Suppressor macrophage (primary cell): Measurements from ENCODE around the gene TMC3.

ENCODE experiments used
- DNase-seq, 4 experiments: peaks; one replicate each; pipeline ENCODE4 v3.0.0-alpha.2; 2020 to 2022

The TMC3 gene

DNA sequence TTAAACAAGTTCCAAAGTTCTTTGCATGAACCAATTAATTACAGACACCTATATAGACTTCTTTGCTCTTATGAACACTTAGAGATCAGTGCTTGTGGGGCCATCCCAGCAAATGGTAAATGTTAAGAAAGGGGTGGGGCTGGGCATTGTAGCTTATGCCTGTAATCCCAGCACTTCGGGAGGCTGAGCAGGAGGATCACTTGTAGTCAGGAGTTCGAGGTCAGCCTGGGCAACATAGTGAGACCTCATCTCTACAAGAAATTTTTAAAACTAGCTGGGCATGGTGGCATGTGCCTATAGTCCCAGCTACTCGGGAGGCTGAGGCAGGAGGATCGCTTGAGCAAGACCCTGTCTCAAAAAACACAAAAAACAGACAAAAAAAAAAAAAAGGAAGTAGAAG lies 30.6 kb downstream of the TMC3 start:
- no peak for DNase-seq

DNA sequence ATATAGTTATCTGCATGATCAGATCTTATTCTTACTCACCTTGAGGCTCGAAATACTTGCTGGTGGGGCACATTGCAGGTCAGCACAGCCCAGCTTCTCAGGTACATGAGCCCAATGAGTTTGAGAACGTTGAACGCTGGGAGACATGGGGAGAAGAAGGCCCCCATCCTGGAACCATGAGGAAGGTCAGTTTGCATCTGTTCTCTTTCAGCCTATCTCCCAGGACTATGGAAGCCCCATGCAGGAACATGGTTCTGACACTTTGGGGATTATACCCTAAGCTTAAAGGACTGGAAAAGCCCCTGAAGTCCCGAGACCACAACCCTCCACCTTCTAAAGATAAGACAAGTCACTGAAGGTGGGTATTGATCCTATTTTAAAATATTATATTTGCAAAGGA lies 32.7 kb downstream of the TMC3 start:
- DNase-seq, result no peak

DNA sequence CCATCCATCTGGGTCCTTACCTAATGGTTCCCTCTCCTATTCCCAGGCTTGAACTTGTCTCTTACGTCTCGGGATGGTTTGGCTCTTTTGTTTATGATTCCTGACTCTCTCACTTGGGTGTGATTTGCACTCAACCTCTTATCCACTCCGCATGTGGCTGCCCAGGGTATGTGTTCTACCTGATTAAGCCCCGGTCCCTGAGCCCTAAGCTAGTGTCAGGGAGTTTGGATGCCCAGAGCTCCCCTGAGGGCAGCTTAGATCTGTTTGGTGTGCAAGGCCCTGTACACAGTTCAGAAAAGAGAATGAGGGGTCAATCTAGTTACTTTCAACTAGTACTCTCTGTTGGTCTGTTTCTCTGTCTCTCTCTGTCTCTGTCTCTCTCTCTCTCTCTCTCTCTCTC lies 34.2 kb downstream of the TMC3 start:
- no peak for DNase-seq

DNA sequence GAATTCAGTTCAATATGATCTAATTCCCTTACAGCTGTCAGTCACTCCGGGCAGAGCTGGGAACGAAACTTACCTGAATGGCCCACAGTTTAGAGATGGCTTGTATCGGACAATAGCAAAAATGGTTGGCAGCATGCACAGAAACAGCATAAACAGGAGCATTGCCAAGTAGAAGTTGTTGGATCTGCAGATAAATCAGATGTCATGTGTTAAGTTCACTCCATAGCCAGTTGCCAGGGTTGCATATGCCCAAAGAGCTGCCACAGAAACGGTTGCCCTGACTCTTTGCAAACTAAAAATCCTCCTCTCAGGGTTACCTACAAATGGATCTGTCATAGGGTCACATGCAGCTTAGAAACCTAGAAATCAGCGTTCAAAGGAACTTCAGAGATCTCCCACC lies 34.7 kb downstream of the TMC3 start:
- DNase-seq, result no peak

DNA sequence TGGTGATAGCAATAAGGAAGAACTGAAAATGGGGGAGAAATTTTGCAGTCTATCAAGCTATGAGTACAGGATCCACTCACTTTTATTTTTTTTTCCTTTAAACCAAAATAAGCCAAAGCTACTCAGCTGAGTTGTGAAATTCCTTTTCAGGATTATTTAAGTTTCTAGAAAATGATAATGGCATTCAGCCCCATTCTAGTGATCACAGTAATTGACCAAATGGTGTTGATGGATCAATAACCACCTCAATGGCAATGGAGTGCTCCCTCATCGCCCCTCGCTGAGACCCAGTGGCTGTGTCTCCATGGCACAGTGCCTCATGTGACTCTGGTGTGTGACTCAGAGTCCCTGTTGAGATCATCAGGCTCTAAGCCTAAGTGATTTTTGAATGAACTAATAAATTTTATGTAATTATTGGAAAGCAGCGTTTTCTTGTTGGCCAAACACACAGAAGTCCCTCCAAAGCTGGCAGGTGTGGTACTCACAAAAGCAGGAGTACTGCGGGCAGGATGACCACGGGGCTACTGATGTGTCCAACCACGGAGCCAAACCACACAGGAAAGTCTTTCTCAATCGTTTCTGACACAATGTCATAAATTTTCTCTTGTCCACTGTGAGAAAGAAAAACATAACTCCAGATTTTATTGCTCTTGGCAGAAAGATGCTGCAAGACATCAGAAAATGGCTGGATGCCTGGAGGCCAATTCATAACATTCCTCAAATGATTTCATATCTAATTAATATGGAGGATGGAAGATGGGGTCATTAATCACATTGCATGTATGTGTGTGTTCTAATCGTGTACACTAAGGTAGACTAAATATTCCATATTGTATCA lies 35.6 kb downstream of the TMC3 start:
- DNase-seq, result peak; percentile 52 to 67 (median 66)

DNA sequence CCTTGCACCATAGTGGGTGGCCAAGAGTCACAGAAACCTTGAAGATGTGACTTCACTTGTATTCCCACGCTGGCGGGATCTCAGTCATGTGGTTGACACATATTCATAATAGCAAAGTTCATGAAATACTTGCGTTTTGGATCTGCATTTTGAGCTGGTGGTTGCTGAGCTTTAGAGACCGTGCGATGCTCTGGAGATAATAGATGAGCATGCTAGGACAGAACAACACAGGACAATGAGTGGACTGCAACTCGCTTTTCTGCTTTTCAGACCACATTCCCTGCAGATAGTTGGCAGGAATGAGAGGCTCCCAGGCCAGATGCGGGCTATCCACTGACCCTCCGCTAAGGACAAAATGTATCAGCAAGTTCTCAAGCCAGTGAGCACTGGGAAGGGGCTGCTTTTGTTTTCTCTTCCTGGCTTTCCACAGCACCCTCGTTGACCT lies 36.3 kb downstream of the TMC3 start:
- peak; percentile 15 to 39 (median 28) for DNase-seq

DNA sequence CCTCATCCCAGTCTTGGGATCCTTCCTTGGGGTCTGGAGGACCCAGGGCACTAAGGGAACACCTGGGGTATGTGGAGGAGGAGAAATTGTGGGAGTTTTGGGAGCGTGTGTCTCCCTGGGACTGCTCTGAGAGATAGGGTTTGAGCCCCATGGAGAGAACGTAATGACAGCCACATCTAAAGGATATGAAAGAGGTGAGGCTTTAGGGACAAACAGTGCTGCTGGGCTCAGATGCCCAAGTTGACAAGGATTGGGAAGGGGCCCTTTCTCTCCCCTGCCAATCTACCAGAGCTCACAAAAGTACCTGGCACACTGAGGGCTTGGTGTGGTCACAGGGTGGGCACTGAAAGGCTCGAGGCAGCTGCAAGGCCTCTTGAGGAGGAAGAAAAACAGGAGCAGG lies 36.8 kb downstream of the TMC3 start:
- no peak for DNase-seq

DNA sequence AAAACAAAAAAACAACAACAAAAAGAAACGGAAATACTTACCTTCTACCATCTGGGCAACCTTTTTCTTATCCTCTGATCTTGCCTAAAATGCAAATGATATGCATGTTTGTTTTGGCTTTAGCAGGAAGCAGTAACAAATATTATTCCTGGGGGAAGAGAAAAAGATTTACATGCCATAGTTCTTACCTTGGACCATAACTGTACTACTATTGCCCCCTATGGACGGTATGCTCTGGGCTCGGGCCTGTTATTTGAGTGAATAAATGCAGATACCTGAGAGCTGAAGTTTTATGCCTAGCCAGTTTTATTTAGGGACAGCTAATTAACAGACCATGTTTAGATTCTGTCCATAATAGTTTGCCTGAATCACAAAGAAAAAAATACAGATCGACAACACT lies 37.4 kb downstream of the TMC3 start:
- DNase-seq, result peak; percentile 21 to 54 (median 40)

DNA sequence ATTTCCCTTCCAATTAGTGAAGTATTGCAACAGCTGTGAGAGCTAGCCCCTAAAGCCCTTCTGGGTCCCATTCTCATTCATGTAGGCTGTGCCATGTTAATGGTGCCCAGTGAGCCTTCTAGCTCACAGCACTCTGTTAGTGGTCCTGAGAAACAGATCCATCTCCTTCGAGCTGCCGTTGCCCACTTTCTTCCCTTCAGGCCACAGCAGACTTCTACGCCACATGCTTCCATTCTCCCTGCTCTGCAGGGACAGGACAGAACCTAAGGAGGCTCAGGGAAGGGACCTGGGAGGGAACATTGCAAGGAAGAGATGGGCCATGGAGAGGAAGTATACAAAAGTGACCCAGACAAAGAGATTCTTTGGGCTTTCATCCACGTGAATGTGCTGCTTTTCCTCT lies 38.4 kb downstream of the TMC3 start:
- DNase-seq, result no peak

DNA sequence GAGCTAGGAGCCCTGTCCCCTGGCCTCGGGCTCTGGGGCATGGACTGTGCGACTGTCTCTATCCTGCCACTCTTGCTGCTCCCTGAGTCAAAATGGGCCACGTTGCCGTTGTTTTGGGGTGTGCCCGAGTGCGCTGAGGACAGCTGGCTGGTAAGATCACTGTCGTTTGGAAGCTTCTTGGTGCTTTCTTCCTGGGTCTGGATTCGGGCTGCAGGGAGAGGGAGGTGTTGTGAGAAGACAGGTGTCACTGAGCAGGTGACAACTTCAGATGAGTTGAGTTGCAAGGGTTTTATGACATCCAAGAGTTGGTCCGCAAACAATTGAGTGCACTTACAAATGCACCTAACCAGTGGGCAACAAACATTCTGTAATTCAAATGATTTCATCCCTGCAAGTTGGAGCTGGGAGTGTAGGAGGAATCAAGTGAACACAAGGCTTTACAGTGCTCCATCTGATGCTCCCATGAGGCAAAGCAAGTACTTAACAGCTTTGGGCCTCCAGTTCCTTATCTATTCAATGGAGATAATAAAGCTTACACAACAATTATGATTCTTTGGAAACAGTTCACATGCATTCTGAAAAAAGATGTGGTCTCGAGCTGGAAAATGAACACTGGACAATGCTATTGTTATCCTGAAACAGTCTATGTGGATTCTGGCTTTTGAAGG lies 39.1 kb downstream of the TMC3 start:
- DNase-seq, result no peak

DNA sequence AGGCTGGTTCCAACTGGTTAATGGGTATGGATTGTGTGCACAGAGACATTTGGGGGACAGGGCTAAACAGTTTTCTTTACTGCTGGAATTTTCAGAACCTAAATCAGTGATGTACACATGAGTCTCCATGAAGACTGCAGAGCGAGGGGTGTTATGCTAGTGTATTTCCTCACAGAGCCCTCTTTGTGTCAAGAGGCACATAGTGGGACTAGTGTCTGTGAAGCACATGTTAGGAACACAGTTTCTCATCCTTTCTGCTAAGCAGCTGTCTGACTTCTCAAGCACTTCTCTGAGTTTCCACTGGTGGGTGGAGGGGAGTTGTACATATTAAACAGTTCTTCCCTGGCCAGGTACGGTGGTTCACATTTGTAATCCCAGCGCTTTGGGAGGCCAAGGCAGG lies 40.6 kb downstream of the TMC3 start:
- DNase-seq, result no peak

DNA sequence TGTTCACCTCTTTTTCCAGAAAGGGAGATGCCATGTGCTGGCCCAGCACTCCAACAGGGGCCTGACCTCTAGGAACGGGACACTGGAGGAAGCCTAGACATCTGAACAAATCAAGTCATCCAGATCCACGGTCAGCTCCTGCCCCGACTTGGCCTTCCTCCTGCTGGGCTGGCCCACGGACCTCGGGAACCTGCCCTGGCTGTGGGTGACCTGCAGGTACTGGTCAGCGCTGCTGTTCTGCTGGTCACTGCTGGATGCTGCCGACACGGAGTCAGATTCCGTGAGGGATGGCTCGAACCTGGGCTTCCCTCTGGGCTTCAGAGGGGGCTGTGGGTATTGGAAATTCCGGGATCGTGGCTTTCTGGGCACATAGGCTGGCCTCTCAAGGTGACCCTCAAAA lies 41.7 kb downstream of the TMC3 start:
- no peak for DNase-seq

DNA sequence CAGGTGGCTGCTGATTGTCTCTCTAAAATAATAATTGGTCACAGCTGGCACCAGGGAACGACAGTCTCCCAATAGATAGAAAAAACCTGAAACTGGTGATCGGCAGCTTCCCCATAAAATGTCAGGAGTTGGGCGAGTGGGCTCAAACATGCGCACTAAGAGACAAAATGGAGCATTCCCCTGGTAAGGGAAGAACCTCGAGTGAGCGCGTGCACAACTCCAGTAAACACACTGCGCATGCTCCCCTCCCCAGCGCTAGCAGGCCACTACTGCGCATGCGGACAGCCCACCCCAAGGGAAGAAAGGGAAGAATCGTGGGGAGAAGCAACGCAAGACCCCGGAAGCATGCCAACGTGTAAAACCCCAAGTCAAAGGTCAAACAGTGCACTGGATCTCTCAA lies 42.4 kb downstream of the TMC3 start:
- no peak for DNase-seq

DNA sequence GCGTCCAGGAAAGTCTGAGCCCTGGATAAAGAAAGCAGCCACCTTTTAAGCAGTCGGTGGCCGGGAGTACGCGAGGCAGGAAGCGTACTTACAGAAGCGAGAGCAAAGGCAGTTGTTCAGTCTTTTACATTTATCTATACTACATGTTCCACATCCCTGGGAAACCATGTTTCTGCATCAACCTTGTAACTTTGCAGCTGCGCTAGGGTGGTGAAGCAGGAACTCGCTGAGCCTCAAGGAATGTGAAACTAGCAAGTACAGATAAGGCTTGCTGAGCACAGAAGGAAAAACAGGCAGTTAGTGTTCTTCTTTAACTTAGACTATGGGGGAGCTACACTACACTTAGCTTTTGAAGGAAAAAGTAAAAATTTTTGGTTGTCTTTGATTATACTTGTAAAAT lies 42.9 kb downstream of the TMC3 start:
- peak in 2 of 4 experiments; percentile 24 to 33 for DNase-seq

DNA sequence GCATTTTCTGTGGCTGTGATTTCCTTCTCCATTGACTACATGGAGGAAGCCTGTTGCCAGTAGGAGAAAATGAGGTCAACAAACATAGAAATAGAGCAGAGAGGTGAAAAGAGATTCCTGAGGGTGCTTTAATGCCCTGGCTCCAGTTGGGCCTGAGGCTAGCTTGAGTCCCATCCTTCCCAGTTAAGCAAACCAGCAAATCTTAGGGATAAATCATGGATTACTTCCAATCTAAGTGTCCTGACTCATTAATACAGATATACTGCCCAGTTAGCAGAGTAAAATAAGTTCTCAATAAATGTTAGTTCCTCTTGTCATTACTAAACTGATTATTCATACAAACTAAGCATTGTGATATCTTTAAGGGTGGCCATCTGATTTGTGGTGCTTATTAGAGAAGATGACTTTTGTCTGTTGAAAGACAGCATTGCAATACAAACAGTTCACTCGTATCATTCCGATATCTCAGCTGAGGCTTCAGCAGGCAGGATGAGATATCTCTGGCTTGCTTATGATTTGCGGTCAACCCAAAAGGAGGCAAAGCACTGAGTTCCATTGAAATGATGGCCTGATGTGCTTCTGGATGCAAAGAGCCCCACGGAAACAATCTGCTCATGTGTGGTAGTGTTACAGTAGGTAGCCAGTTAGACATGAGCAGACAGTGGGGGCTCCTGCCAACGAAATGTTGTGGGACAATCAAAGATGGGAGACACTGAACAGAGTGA lies 43.5 kb downstream of the TMC3 start:
- peak in 2 of 4 experiments; percentile 26 to 47 for DNase-seq

DNA sequence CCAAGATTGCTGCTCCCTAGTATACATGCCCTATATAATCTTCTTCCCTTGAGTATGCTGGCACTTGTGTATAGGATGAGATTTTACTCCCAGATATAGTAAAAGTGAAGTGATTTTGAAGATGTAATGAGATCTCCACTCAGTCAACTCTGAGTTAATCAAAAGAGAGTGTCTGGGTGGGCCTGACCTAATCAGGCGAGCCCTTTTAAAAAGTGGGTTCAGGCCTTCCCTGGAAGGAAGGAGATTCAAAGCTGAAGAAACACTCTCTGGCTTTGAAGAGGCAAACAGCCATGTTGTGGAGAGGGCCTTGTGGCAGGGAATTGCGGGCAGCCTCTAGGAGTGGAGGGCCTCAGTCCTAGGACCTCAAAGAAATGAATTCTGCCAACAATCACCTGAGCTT lies 44.6 kb downstream of the TMC3 start:
- DNase-seq, result no peak

DNA sequence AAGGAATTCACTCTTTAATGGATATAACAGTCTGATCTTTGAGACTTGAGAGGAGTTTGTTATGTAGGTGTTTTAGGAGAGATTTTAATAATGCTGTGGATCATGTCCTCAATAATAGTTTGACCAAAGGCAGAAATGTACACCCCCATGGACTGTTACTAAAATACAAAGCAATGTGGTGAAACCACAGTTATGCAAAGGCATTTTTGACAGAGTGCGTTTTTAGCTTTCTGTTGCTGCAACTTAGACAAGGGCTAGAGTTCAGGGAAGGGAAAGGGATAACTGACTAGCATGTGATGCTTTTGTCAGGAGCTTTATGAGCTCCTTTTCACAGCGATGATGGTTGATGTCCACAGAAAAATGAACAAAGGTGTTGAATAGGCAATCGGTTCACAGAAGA lies 46.5 kb downstream of the TMC3 start:
- peak in 3 of 4 experiments; percentile 27 to 53 (median 45) for DNase-seq

DNA sequence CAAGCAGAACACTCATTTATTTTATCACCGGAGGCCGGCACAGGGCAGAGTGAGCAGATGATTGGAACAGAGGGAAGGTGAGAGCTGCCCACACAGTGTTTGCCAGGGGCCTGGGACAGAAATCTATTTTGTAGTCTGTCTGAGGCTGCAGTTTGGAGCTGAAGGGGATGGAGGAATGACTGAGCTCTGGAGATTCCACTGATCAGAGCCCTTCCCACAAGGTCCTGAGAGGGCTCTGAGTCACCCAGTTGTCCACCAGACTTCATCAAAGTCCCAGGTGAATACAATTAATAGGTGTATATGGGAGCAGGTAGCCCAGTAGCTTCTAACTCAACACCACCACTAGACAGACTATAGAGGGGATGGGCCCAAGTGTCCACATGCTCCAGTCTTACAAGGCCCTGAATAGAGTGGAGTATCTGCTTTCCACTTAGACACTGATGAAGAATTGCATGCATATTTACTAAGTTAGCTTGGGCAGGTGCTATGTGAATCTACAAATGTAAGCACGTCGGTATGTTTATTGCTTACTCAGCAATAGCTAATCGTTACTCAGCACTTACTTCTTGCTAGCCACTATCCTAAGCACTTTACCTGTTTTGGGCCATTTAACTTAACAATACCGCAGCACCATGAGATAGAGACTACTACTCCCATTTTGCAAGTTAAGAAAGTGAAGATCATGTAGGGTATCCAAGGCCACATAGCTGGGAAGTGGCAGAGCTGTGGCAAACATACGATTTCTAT lies 47.4 kb downstream of the TMC3 start:
- no peak for DNase-seq

DNA sequence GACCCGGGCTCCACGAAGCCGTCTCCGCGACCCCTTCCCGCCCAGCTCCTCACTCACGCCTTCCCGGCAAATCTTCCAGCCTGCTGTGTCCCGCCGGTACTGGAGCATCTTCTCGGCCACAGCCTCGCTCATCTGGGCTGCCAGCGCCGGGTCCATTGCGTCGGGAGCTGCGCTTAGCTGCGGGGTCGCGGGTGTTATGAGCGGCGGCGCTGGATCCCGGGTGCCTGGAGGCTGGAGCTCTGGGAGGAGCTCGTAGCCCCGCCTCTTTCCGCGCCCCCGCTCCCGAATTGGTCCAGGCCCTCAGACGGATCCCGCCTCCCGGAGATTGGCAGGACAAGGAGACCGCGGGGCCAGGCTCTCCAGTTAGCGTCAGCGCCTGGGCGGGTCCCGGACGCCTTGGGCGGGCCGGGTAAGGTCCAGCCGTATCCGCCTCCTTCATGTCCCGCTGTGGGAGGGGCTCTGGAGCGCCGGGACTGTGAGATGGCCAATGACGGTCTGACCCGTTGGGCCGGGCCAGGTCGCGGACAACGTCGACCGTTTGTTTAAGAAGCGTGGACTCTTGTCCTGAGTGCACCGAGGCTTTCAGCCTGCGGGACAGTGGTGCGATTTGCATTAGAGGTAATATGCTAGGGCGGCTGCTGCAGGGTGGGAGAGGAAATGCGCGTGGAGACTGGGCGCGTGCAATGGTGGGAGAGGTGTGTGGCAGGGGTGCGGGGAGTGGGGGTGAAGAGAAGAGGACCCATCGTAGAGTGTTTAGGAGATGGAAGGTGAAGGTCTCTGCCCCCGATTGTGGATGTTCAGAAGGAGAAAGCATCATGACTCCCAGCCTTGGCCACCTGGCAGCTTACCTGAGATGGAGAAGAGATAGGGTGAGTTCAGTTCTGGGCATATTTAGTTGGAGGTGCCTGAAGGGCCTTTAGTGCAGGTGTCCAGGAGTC lies 49.8 kb downstream of the TMC3 start, which contains the start of gene STARD5:
STARD5 (minus strand) TSS at position 198 of the 938 bp plus-strand sequence; CDS start at position 156, 42 bp downstream.
- DNase-seq, result peak; percentile 99 to 100 (median 100)

DNA sequence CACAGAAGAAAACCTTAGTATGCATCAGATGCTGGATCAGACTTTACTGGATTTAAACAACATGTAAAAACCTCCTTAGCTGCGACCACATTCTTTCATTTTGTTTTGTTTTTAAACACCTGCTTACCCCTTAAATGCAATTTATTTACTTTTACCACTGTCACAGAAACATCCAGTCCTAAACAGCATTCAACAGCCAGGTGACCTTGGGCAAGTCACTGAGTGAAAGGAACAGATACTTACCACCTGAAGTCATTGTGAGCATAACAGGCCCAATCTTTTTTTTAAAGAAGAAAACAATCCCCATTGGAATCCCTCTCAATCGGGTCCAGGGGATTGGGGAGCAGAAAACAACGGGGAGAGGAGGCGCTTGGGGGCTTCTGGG lies 50.5 kb downstream of the TMC3 start:
- DNase-seq, result no peak

DNA sequence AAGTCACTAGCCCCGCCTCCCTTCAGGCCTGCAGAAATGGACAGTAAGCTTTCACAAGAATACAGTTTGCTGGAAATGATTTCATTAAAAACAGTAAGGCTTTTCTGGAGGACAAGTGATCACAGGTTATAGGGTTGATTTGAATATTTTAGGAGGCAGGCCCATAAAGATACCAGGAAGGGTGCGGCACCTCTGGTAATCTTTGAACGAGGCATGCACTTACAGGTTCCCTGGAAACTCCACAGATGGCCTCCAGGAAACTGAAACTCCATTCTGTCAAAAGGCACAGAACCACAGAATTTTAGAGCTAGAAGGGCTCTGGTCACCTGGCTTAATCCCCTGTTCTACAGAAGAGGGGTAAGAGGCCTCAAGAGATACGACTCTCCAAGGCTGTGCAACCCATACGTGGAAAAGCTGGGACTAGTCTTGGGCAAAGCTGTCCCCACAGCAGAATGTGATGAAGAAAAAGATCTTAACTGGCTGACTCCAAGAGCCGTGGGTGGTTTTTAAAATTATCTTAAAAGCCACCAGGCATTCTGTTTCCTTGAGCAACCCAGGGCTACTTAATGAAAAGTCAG lies 51.2 kb downstream of the TMC3 start:
- no peak for DNase-seq
